LNCAP (cell line): Measurements from ENCODE around the gene DYDC2.

Source experiments
- CTCF ChIP-seq: fragments of 450-650 bp; IDR thresholded peaks from 2 replicates; pipeline ENCODE4 v1.5.1; 2017; ENCODE audit warnings: mild to moderate bottlenecking

Gene DYDC2

GRCh38 chr10:80410122-80410521 is 53.5 kb downstream of the DYDC2 start:
- TF ChIP-seq CTCF = no peak

- TF ChIP-seq CTCF = no peak
Measured at GRCh38 chr10:80410578-80411145, 54.1 kb downstream of the DYDC2 start.

GRCh38 chr10:80411267-80411668 is 54.7 kb downstream of the DYDC2 start:
- no peak for TF ChIP-seq CTCF

- no peak for TF ChIP-seq CTCF
Measured at GRCh38 chr10:80411681-80412220, 55.2 kb downstream of the DYDC2 start.

GRCh38 chr10:80412486-80412885 is 55.9 kb downstream of the DYDC2 start:
- no peak for TF ChIP-seq CTCF

GRCh38 chr10:80413271-80413996 is 56.9 kb downstream of the DYDC2 start:
- no peak for TF ChIP-seq CTCF

- TF ChIP-seq CTCF = no peak
Measured at GRCh38 chr10:80414142-80414895, 57.7 kb downstream of the DYDC2 start.
